ENCODE results near the gene ESRRG.

Gene ESRRG

GRCh38 chr1:216458812-216459211 lies 264.4 kb downstream of the ESRRG start:
- DNase-seq = no peak
- Mint-ChIP-seq H3K27me3 (no peaks in the 10 kb centered on the region), H3K36me3 (ENCODE audit: low read depth) (no peaks in the 10 kb centered on the region), H3K4me1 (ENCODE audit: low read depth) (no peaks in the 10 kb centered on the region), H3K4me3 (no peak overlapping the region), H3K27ac (no peak overlapping the region), H3K9me3 (peaks cover 8% of the 10 kb centered on the region)

DNA sequence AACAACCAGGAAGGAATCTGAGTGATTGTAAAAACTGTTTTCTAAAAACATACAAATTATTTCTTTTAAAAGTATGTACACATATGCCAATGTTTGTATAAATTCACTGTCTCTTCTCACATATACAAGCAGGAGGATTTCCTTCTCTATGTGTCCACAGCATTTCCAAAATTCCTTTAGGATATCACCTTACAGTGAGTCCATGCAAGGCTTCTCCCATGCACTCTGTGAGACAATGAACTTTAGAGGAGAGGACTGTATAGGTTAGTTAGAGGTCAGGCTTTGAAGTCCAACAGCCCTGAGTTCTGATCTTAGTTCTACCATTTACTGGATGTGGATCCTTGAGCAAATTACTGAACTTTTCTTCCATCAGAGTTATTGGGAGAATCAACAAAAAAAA lies 265.9 kb downstream of the ESRRG start:
- DNase-seq = no peak
- Mint-ChIP-seq H3K4me1 (ENCODE audit: low read depth) (no peaks in the 10 kb centered on the region), H3K27ac (no peak overlapping the region), H3K27me3 (no peaks in the 10 kb centered on the region), H3K36me3 (ENCODE audit: low read depth) (no peaks in the 10 kb centered on the region), H3K4me3 (no peak overlapping the region), H3K9me3 (peaks cover 5% of the 10 kb centered on the region)

DNA sequence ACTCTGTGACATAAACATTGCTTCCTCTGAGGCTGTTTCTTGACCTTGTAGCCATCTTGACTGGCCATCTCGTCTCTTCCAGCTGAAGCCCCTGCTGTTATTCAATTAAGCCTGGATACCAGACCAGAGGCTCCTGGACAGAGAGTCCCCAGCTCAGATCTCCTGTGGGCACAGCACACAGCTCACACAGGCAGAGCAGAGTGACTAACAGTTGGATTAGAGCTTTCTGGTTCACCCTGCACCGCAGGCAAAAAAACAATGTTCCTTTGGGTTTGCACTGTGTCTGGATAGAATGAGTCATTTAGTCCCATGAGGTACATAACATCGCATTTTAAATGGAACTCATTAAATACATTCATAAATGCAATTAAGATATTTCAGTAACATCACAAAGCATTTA lies 266.5 kb downstream of the ESRRG start:
- no peak overlapping the region for H3K4me3 Mint-ChIP-seq
- H3K9me3 Mint-ChIP-seq = peaks cover 5% of the 10 kb centered on the region
- H3K27me3 Mint-ChIP-seq = no peaks in the 10 kb centered on the region
- no peak overlapping the region for H3K27ac Mint-ChIP-seq
- no peak for DNase-seq
- H3K36me3 Mint-ChIP-seq (ENCODE audit: low read depth) = no peaks in the 10 kb centered on the region
- H3K4me1 Mint-ChIP-seq (ENCODE audit: low read depth) = no peaks in the 10 kb centered on the region

DNA sequence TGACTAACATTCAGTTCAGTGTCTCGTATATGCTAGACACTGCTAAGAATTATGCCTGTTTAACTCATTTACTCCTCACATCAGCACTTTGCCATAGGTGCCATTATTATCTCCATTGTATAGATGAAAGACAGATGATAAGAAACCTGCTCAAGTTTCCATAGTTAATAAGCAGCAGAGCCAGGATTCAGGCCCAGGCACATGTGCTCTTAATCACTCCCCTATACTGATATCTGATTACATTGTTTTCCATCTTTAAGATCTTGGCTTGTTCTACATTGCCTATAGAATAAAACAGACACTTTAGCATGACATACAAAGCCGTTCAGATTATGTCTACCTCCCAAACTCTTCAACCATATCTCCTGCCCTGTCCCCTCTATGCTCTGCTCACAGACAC lies 269.5 kb downstream of the ESRRG start:
- no peak for DNase-seq
- H3K4me3 Mint-ChIP-seq = no peak overlapping the region

More for the DNA sequence above, 269.5 kb downstream of the ESRRG start:
- H3K27me3 Mint-ChIP-seq = no peaks in the 10 kb centered on the region
- H3K27ac Mint-ChIP-seq = no peak overlapping the region
- peaks cover 8% of the 10 kb centered on the region for H3K9me3 Mint-ChIP-seq
- H3K36me3 Mint-ChIP-seq (ENCODE audit: low read depth) = no peaks in the 10 kb centered on the region
- no peaks in the 10 kb centered on the region for H3K4me1 Mint-ChIP-seq (ENCODE audit: low read depth)

All from activated T-cell treated with anti-CD3 and anti-CD28 coated beads, Interleukin-2, amount 50 U/mL, for 24 hours (primary cell).